SU-DHL-6 (cell line): ENCODE data around the gene SHD.

Experiments
- CTCF ChIP-seq: fragments of 200-600 bp; sonication (generic); IDR thresholded peaks from one replicate; pipeline ENCODE4 v1.5.1; 2017; ENCODE audit warnings: antibody characterized with exemption, mild to moderate bottlenecking, low read length, moderate library complexity; ENCODE audit not compliant: insufficient read depth, poor library complexity, severe bottlenecking
- EZH2phosphoT487 ChIP-seq: fragments of 200-600 bp; sonication (generic), shearing (Covaris generic); conservative IDR thresholded peaks from 2 replicates; pipeline ENCODE4 v1.6.1; 2018; ENCODE audit warnings: mild to moderate bottlenecking, antibody characterized with exemption, low read length, moderate library complexity, mixed read lengths

GRCh38 chr19:4288091-4288777, 9.2 kb downstream of the SHD start:
- TF ChIP-seq CTCF (no peak), EZH2phosphoT487 (no peak)
